Stomach (tissue), 9 donors: ENCODE data around the gene RABGAP1. TPM values are rescaled to one million over a fixed set of nuclear protein-coding genes. Genes with fewer than 3 reads are reported as not detected.

Experiments
- DNase-seq, 2 donors: peaks; one replicate each; pipeline versions ENCODE4 v3.0.0 to v3.0.0-alpha.2; 2013 to 2019
- H3K27ac ChIP-seq, 5 donors: fragments of 200-600 bp in 4 of 5; sonication (generic) in 4 of 5; one replicate each; pipeline ENCODE4 v1.5.1; 2013 to 2019; ENCODE audit warnings: mild to moderate bottlenecking in 1 of 5, moderate library complexity in 1 of 5
- H3K27me3 ChIP-seq, 3 donors: fragments of 200-600 bp; sonication (generic); one replicate each; pipeline ENCODE4 v1.5.1; 2017 to 2019; ENCODE audit warnings: mixed run types in 1 of 3
- H3K36me3 ChIP-seq, 4 donors: fragments of 200-600 bp; sonication (generic); 1 replicate in 3 of 4; 2 replicates in 1 of 4; pipeline ENCODE4 v1.5.1; 2016 to 2019
- H3K4me1 ChIP-seq, 4 donors: fragments of 200-600 bp; sonication (generic); one replicate each; pipeline ENCODE4 v1.5.1; 2016 to 2019
- H3K4me3 ChIP-seq, 4 donors: fragments of 200-600 bp; sonication (generic) in 3 of 4; one replicate each; pipeline ENCODE4 v1.5.1; 2016 to 2019; ENCODE audit warnings: mild to moderate bottlenecking in 1 of 4
- H3K9me3 ChIP-seq, 4 donors: fragments of 200-600 bp; sonication (generic); one replicate each; pipeline ENCODE4 v1.5.1; 2016 to 2019
- EP300 ChIP-seq: sonication (generic); formaldehyde crosslinking; IDR thresholded peaks from one replicate; pipeline ENCODE4 v1.6.1; 2017; ENCODE audit warnings: antibody characterized with exemption
- POLR2A ChIP-seq, 4 donors: fragments of 450-650 bp; IDR thresholded peaks; one replicate each; pipeline ENCODE4 v1.6.1; 2016; ENCODE audit warnings: antibody characterized with exemption in 4 of 4, control low read depth in 2 of 4, mild to moderate bottlenecking in 1 of 4, moderate library complexity in 1 of 4
- POLR2AphosphoS5 ChIP-seq, 3 donors: sonication (generic); formaldehyde crosslinking; IDR thresholded peaks; one replicate each; pipeline ENCODE4 v1.6.1; 2016; ENCODE audit warnings: antibody characterized with exemption in 3 of 3
- WGBS, 5 donors: extraction: QIAGEN DNeasy Blood & Tissue Kit in 3 of 5; methylation state at CpG; one replicate each; pipeline versions ENCODE4 v1.1.5 to v1.1.7; 2013 to 2018; 5-methylcytosine and 5-hydroxymethylcytosine counted together
- intact Hi-C: fragments of 100-400 bp; cut with DNase I; formaldehyde crosslinking; loops from one replicate; pipeline ENCODE4 v1.15.1; 2023; ENCODE audit warnings: low total_unique reads
- polyA plus RNA-seq, 3 donors: library from polyadenylated mRNA; stranded (reverse); fragments of 200-250 nt; gene quantifications; one replicate each; pipeline ENCODE4 v1.2.3, GENCODE V29; 2013
- total RNA-seq, 5 donors: library from RNA; depleted of rRNA; stranded (reverse); fragments of >200 nt; gene quantifications; one replicate each; pipeline versions ENCODE4 v1.1.0 to v1.2.3, GENCODE V29; 2014 to 2016
- TF ChIP-seq, protein P1 (sequence below), 7 experiments: fragments of 450-650 bp in 4 of 7; fragments of 200-600 bp in 3 of 7; sonication (generic) in 3 of 7; IDR thresholded peaks; one replicate each; pipeline ENCODE4 v1.5.1; 2016 to 2019; ENCODE audit warnings: antibody characterized with exemption in 7 of 7, control low read depth in 2 of 7, mild to moderate bottlenecking in 1 of 7
- donor health status: healthy with polysubstance abuse.
- donor health status: Bipolar disorder and iron deficiency.
- donor health status: healthy.

RABGAP1 gene
- total and polyA plus RNA-seq, 8 donors: 7.0 to 157 (median 33.0) TPM

DNA sequence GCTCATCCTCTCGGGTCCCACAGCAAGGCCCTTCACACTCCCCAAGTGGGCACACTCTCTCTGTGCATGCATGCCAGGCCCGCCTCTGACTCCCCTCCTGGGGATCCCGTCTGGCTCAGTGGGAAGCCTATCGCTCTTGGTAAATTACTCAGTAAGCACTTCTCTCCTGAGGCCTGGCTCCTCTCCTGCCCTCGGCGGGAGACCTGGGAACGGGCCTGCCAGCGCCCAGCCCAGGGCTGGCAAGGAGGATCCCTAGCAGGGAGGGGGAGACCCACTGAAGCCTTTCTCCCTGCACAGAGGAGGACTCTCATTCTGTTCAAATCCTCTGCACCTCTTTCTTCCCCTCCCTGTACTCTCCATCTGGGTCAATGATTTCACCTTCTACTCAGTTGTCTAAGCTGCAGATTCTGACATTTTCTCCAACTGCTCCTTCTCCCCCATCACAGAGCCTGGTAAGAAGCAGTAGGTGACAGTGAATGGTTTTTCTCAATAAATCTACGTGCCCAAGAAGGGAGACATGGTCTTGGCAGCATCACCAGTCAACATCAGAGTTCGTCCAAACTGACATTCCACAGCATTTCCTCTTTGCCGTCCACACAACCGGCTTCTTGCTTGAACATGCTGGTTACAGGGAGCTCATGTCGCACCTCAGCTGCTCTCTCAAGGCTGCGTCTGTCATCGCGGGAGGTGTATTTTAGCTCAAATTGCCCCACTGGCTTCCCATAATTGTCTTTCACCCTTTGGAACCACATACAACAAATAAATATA is 174.5 kb downstream of the RABGAP1 start:
- Histone ChIP-seq H3K4me1 (peaks cover 8 to 16% (median 12%) of the 10 kb centered on the region in 4 donors), H3K9me3 (no peaks in the 10 kb centered on the region), H3K27me3 (no peaks in the 10 kb centered on the region), H3K36me3 (peaks cover 0 to 25% (median 16%) of the 10 kb centered on the region in 4 donors), H3K27ac (no peak overlapping the region), H3K4me3 (no peak overlapping the region)
- DNase-seq: no peak
- intact Hi-C loops: no loop called here
- 86 to 96% (median 88%) methylated on average over 16 of the region's 16 CpGs for WGBS, 5 donors
- TF ChIP-seq EP300: no peak
- no peak for TF ChIP-seq POLR2AphosphoS5 (IDR thresholded peaks at IDR 0.05)
- TF ChIP-seq, protein P1, sequence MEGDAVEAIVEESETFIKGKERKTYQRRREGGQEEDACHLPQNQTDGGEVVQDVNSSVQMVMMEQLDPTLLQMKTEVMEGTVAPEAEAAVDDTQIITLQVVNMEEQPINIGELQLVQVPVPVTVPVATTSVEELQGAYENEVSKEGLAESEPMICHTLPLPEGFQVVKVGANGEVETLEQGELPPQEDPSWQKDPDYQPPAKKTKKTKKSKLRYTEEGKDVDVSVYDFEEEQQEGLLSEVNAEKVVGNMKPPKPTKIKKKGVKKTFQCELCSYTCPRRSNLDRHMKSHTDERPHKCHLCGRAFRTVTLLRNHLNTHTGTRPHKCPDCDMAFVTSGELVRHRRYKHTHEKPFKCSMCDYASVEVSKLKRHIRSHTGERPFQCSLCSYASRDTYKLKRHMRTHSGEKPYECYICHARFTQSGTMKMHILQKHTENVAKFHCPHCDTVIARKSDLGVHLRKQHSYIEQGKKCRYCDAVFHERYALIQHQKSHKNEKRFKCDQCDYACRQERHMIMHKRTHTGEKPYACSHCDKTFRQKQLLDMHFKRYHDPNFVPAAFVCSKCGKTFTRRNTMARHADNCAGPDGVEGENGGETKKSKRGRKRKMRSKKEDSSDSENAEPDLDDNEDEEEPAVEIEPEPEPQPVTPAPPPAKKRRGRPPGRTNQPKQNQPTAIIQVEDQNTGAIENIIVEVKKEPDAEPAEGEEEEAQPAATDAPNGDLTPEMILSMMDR (IDR thresholded peaks at IDR 0.05): no peak

DNA sequence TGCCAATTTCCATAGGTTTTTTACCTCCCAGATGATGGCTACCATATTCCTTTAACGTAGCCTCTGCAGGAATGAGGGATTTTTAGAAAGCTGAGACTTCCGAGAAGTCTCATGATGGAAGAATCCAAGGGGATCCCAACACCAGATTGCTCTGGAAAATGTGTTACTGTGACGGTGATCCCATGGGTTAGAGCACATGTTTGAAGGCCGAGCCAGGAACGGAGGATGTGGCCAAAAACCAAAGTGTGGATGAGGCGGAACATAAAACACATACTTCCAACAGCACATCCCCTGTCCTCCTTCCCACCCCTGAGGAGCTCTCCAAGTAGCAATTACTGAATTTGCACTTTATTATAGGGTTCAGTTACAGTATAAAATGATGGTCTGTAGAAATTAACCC is 175.2 kb downstream of the RABGAP1 start:
- Histone ChIP-seq H3K4me1 (peaks cover 8 to 14% (median 14%) of the 10 kb centered on the region in 4 donors), H3K36me3 (peaks cover 0 to 18% (median 10%) of the 10 kb centered on the region in 4 donors), H3K27ac (no peak overlapping the region), H3K27me3 (no peaks in the 10 kb centered on the region), H3K4me3 (no peak overlapping the region), H3K9me3 (no peaks in the 10 kb centered on the region)
- intact Hi-C loops: no loop called here
- TF ChIP-seq POLR2AphosphoS5 (IDR thresholded peaks at IDR 0.05): no peak
- DNase-seq: no peak
- WGBS, 5 donors: 79 to 98% (median 86%) methylated on average over 6 of the region's 6 CpGs

DNA sequence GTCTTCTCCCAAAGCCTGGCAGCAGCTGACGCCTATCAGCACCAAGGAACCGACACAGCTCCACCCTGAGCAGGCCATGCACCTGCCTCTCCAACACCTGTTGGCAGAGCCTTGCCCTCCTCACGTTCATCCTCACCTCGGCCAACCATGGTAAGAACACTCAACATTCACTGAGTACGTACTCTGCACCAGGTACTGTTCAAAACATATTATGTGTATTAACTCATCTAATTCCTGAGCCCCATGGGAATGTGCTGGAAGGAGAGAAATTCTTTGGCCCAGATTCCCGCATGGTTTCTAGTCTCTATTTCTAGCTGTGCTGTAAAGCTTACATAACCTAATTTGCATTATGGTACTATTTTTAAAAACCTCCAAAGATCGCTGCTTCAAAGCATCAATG is 178.7 kb downstream of the RABGAP1 start:
- intact Hi-C loops: no loop called here
- peaks cover 0 to 7% (median 0%) of the 10 kb centered on the region in 4 donors for H3K4me1 ChIP-seq
- H3K4me3 ChIP-seq: no peak overlapping the region
- H3K27ac ChIP-seq: no peak overlapping the region
- H3K27me3 ChIP-seq: no peaks in the 10 kb centered on the region
- no peak for DNase-seq
- 74 to 90% (median 84%) methylated on average over 7 of the region's 7 CpGs for WGBS, 5 donors
- peaks cover 0 to 10% (median 9%) of the 10 kb centered on the region in 4 donors for H3K36me3 ChIP-seq
- no peak for TF ChIP-seq POLR2A (IDR thresholded peaks at IDR 0.05)
- no peak for TF ChIP-seq EP300
- TF ChIP-seq POLR2AphosphoS5 (IDR thresholded peaks at IDR 0.05): no peak
- TF ChIP-seq, protein P1 (IDR thresholded peaks at IDR 0.05): no peak
- H3K9me3 ChIP-seq: no peaks in the 10 kb centered on the region

DNA sequence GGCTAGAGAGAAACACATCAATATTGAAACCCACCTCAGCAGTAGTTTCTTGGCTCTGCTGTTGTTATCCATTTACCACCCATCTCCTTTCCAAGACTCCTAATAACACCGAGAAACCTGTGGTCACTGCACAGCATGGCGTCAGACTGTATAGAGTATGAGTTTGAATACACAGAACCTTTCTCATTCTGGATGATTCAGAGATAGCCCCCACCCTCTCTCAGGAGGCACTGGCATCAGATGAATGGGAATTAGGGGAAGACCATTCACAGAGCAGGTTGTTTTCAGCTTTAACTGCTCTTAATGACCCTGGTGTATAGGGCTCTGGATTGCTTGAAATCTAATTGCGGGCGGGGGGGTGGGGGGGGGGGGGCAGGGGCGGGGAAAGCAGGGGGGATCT is 179.3 kb downstream of the RABGAP1 start:
- H3K36me3 ChIP-seq: peaks cover 0 to 9% (median 8%) of the 10 kb centered on the region in 4 donors
- no peak for TF ChIP-seq POLR2A (IDR thresholded peaks at IDR 0.05)
- TF ChIP-seq, protein P1 (IDR thresholded peaks at IDR 0.05): no peak
- no peak for TF ChIP-seq POLR2AphosphoS5 (IDR thresholded peaks at IDR 0.05)
- no peak for TF ChIP-seq EP300
- no peaks in the 10 kb centered on the region for H3K9me3 ChIP-seq
- DNase-seq: peak in 1 of 2 donors; percentile 40
- WGBS, 5 donors: 81 to 94% (median 89%) methylated on average over 5 of the region's 5 CpGs
- H3K27ac ChIP-seq: peak overlapping the region in 1 of 5 donors; percentile 36
- no peaks in the 10 kb centered on the region for H3K27me3 ChIP-seq
- intact Hi-C loops: no loop called here
- no peak overlapping the region for H3K4me3 ChIP-seq
- H3K4me1 ChIP-seq: peaks cover 0 to 7% (median 0%) of the 10 kb centered on the region in 4 donors

DNA sequence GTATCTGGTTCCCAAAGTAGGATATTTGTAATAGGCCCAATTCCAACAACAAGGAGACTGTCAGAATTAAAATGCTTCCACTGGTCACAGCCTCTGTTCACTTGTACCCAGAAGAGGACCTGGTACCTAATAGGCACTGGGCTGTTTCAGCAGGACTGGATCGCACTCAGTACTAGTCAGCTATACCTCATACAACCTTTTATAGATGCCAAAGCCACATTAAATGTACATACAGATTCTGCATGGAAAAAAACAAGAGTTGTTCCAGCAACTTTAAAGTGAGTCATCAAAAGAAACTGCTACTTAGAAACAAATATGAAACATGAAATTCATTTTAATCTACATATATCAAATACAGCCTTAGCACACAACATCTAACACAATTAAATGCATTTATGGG is 180.1 kb downstream of the RABGAP1 start:
- H3K36me3 ChIP-seq: peaks cover 0 to 9% (median 4%) of the 10 kb centered on the region in 4 donors
- intact Hi-C loops: no loop called here
- H3K27ac ChIP-seq: peak overlapping the region in 1 of 5 donors; percentile 27
- DNase-seq: no peak
- no peaks in the 10 kb centered on the region for H3K9me3 ChIP-seq
- peaks cover 0 to 7% (median 0%) of the 10 kb centered on the region in 4 donors for H3K4me1 ChIP-seq
- H3K27me3 ChIP-seq: no peaks in the 10 kb centered on the region
- WGBS, 5 donors: 87 to 97% (median 94%) methylated on average over 1 of the region's 1 CpG
- TF ChIP-seq POLR2A (IDR thresholded peaks at IDR 0.05): no peak
- no peak overlapping the region for H3K4me3 ChIP-seq
